Endodermal cell (in vitro differentiated cells): ENCODE data around the gene FGF22. TPM values are rescaled to one million over a fixed set of nuclear protein-coding genes. Genes with fewer than 3 reads are reported as not detected.
A peak's percentile ranks its signal among the peaks of the same experiment; 100 is the strongest.

Source experiments
- DNase-seq: peaks from one replicate; pipeline ENCODE4 v3.0.0-alpha.2; 2017
- H3K27ac ChIP-seq: 2 replicates; pipeline ENCODE4 v1.5.1; 2013; ENCODE audit warnings: mild to moderate bottlenecking, low read depth, low read length, moderate library complexity
- H3K27me3 ChIP-seq: 2 replicates; pipeline ENCODE4 v1.6.1; 2013; ENCODE audit warnings: mild to moderate bottlenecking, low read length, moderate library complexity; ENCODE audit not compliant: insufficient read depth, control insufficient read depth, poor library complexity, severe bottlenecking
- H3K36me3 ChIP-seq: 2 replicates; pipeline ENCODE4 v1.7.0; 2013; ENCODE audit warnings: mild to moderate bottlenecking, low read length, moderate library complexity; ENCODE audit not compliant: control insufficient read depth, insufficient read depth
- H3K4me1 ChIP-seq: one replicate; pipeline ENCODE4 v1.7.0; 2013; ENCODE audit warnings: low read length; ENCODE audit not compliant: control insufficient read depth, insufficient read depth
- H3K4me3 ChIP-seq: 2 replicates; pipeline ENCODE4 v1.5.1; 2013; ENCODE audit warnings: mild to moderate bottlenecking, low read length, moderate library complexity
- H3K9ac ChIP-seq: 2 replicates; pipeline ENCODE4 v1.6.1; 2013; ENCODE audit warnings: mild to moderate bottlenecking, low read length, moderate library complexity; ENCODE audit not compliant: poor library complexity, severe bottlenecking; ENCODE audit errors: extremely low read depth
- H3K9me3 ChIP-seq: 2 replicates; pipeline ENCODE4 v1.6.1; 2013; ENCODE audit warnings: mild to moderate bottlenecking, low read length, moderate library complexity; ENCODE audit not compliant: control insufficient read depth
- H3K27ac Mint-ChIP-seq: 2 replicates; pipeline ENCODE4 v1.8.0; 2020; ENCODE audit warnings: mixed read lengths
- H3K27me3 Mint-ChIP-seq: 2 replicates; pipeline ENCODE4 v1.8.0; 2021; ENCODE audit warnings: mild to moderate bottlenecking, mixed read lengths; ENCODE audit not compliant: insufficient read depth
- H3K36me3 Mint-ChIP-seq: 2 replicates; pipeline ENCODE4 v1.8.0; 2020; ENCODE audit warnings: low read depth, mixed read lengths
- H3K4me1 Mint-ChIP-seq: 2 replicates; pipeline ENCODE4 v1.8.0; 2020; ENCODE audit warnings: mixed read lengths
- H3K4me3 Mint-ChIP-seq: 2 replicates; pipeline ENCODE4 v1.8.0; 2020; ENCODE audit warnings: mild to moderate bottlenecking, moderate library complexity, mixed read lengths
- H3K9me3 Mint-ChIP-seq: 2 replicates; pipeline ENCODE4 v1.8.0; 2020; ENCODE audit warnings: mild to moderate bottlenecking, mixed read lengths
- CTCF ChIP-seq: fragments of 200-600 bp; sonication (generic); conservative IDR thresholded peaks from 2 replicates; pipeline ENCODE4 v1.5.0; 2021; ENCODE audit warnings: antibody characterized with exemption, mild to moderate bottlenecking
- WGBS, 2 experiments: methylation state at CpG; one replicate each; pipeline versions ENCODE4 v1.1.5 to v1.1.7; 2013; ENCODE audit warnings: missing lambda C conversion rate in 2 of 2, mixed read lengths in 1 of 2; ENCODE audit not compliant: insufficient coverage in 1 of 2, insufficient read length in 1 of 2; 5-methylcytosine and 5-hydroxymethylcytosine counted together
- total RNA-seq, 2 donors: library from RNA; stranded (reverse); fragmentation: NEBNext Ultra II Directional in 1 of 2; extraction: Animal tissue kit (Norgen Biotek cat#: 25700) in 1 of 2; gene quantifications; 2 replicates in 1 of 2; 3 replicates in 1 of 2; pipeline ENCODE4 v1.2.1, GENCODE V29; 2021

Gene FGF22
- total RNA-seq, 2 donors from 2014 or later: 0.81 to 0.82 TPM

- Histone ChIP-seq H3K4me1 (no peaks in the 10 kb centered on the region), H3K27me3 (no peaks in the 10 kb centered on the region), H3K9ac (no peak overlapping the region), H3K36me3 (no peaks in the 10 kb centered on the region), H3K27ac (peak overlapping the region; percentile 17), H3K9me3 (no peaks in the 10 kb centered on the region), H3K4me3 (no peak overlapping the region)
- Mint-ChIP-seq H3K9me3 (no peaks in the 10 kb centered on the region), H3K4me1 (no peaks in the 10 kb centered on the region), H3K27ac (no peak overlapping the region), H3K27me3 (peaks cover 3% of the 10 kb centered on the region), H3K36me3 (peaks cover 12% of the 10 kb centered on the region), H3K4me3 (no peak overlapping the region)
- WGBS, 2 experiments: 94 to 95% methylated on average over 53 to 62 of the region's 62 CpGs
- no peak for TF ChIP-seq CTCF
- DNase-seq: no peak
These were observed 6.5 kb downstream of the FGF22 start for GRCh38 chr19:645912-646778.

GRCh38 chr19:646779-647565 lies 7.3 kb downstream of the FGF22 start:
- H3K9me3 Mint-ChIP-seq: no peaks in the 10 kb centered on the region
- WGBS, 2 experiments: 95 to 97% methylated on average over 25 to 47 of the region's 48 CpGs
- Histone ChIP-seq H3K9me3 (no peaks in the 10 kb centered on the region), H3K4me3 (no peak overlapping the region), H3K9ac (no peak overlapping the region), H3K27me3 (no peaks in the 10 kb centered on the region), H3K27ac (no peak overlapping the region), H3K36me3 (no peaks in the 10 kb centered on the region), H3K4me1 (no peaks in the 10 kb centered on the region)
- DNase-seq: no peak
- no peak overlapping the region for H3K4me3 Mint-ChIP-seq
- no peaks in the 10 kb centered on the region for H3K4me1 Mint-ChIP-seq
- no peak overlapping the region for H3K27ac Mint-ChIP-seq
- peaks cover 12% of the 10 kb centered on the region for H3K36me3 Mint-ChIP-seq
- TF ChIP-seq CTCF: no peak
- no peaks in the 10 kb centered on the region for H3K27me3 Mint-ChIP-seq

GRCh38 chr19:647566-648284 lies 8.0 kb downstream of the FGF22 start:
- DNase-seq: no peak
- Mint-ChIP-seq H3K4me3 (no peak overlapping the region), H3K4me1 (no peaks in the 10 kb centered on the region), H3K27me3 (no peaks in the 10 kb centered on the region), H3K36me3 (peaks cover 12% of the 10 kb centered on the region), H3K27ac (no peak overlapping the region), H3K9me3 (no peaks in the 10 kb centered on the region)
- Histone ChIP-seq H3K4me1 (no peaks in the 10 kb centered on the region), H3K9ac (no peak overlapping the region), H3K4me3 (no peak overlapping the region), H3K9me3 (no peaks in the 10 kb centered on the region), H3K27me3 (no peaks in the 10 kb centered on the region), H3K27ac (no peak overlapping the region), H3K36me3 (peaks cover 5% of the 10 kb centered on the region)
- WGBS, 2 experiments: 95 to 98% methylated on average over 46 to 49 of the region's 52 CpGs
- no peak for TF ChIP-seq CTCF
